Fibroblast of mammary gland (primary cell): ENCODE data around the gene TEDC1.

Source experiments
- DNase-seq: peaks from one replicate; pipeline ENCODE4 v3.0.0-alpha.2; 2010; ENCODE audit warnings: low read depth
- H3K4me3 ChIP-seq: 2 replicates; pipeline ENCODE4 v1.5.1; 2011; ENCODE audit warnings: low read depth, mild to moderate bottlenecking, low read length, moderate library complexity; ENCODE audit not compliant: control insufficient read depth
- CTCF ChIP-seq: conservative IDR thresholded peaks from 2 replicates; pipeline ENCODE4 v1.5.1; 2011; ENCODE audit warnings: low read depth, low read length, inconsistent platforms; ENCODE audit not compliant: control insufficient read depth, insufficient read depth

The TEDC1 gene

GRCh38 chr14:105503935-105504692 is 13.1 kb downstream of the TEDC1 start:
- no peak for DNase-seq
- no peak for TF ChIP-seq CTCF
- H3K4me3 ChIP-seq: no peak overlapping the region

- TF ChIP-seq CTCF: no peak
- no peak overlapping the region for H3K4me3 ChIP-seq
- DNase-seq: no peak
Measured at GRCh38 chr14:105505101-105505500, 14.1 kb downstream of the TEDC1 start.

GRCh38 chr14:105507247-105507646 is 16.2 kb downstream of the TEDC1 start:
- TF ChIP-seq CTCF: no peak
- H3K4me3 ChIP-seq: no peak overlapping the region
- DNase-seq: no peak

GRCh38 chr14:105508069-105508468 is 17.0 kb downstream of the TEDC1 start:
- TF ChIP-seq CTCF: no peak
- no peak for DNase-seq
- no peak overlapping the region for H3K4me3 ChIP-seq

GRCh38 chr14:105508601-105509000 is 17.6 kb downstream of the TEDC1 start:
- TF ChIP-seq CTCF: no peak
- H3K4me3 ChIP-seq: no peak overlapping the region
- DNase-seq: no peak

- no peak for DNase-seq
- no peak for TF ChIP-seq CTCF
Measured at GRCh38 chr14:105517096-105517495, 26.1 kb downstream of the TEDC1 start.

More at GRCh38 chr14:105517096-105517495, 26.1 kb downstream of the TEDC1 start:
- no peak overlapping the region for H3K4me3 ChIP-seq
